ENCODE measurements around the gene VWA7.

The VWA7 gene

DNA sequence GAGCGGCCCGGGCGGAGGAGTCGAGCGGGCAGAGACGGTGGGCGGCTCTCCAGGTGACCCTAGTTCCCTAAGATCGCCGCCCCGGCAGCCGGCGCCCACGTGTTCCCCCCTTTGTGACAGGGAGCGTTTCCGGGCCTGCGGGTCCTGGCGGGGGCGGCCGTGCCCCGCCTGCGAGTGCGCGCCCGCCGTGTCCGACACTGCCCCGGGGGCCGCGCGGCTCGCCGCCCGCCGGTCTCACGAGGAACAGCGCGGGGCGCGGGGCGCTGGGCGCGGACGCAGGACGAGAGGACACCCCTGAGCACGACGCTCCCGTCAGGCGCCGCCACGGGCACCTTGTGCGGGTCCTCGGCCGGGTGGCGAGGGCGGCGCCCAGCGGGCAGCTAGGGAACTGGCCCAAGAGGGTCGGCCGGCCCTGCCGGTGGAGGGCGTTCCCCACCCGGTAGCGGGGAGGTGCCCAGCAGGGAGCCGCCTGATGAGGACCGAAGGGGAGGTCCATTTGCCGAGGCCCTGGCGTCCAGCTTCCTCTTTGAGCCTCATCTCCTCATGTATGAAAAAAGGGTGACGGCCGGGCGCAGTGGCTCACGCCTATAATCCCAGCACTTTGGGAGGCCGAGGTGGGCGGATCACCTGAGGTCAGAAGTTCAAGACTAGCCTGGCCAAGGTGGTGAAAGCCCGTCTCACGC lies 18.6 kb upstream of the VWA7 start, which contains the start of gene VARS1:
TSS of gene VARS1 (minus strand) at position 137 of the 683 bp plus-strand sequence. CDS start 535 bp downstream, outside the sequence.
- Histone ChIP-seq H3K27ac (ENCODE audit: extremely low read depth, low read depth, low read length) (peak within 1 kb of the TSS; percentile 93), H3K4me3 (ENCODE audit: low read depth, low read length) (peak within 1 kb of the TSS; percentile 81), H3K9me3 (ENCODE audit: control insufficient read depth, insufficient read depth, low read depth, low read length) (no peaks in the 10 kb centered on the region), H3K4me1 (ENCODE audit: control insufficient read depth, insufficient read depth, low read length) (no peaks in the 10 kb centered on the region; the same call in 1 of the 2 replicates), H3K36me3 (ENCODE audit: control insufficient read depth in 2 of 2, insufficient read depth in 1 of 2, low read length in 2 of 2) (peaks cover 10 to 34% of the 10 kb centered on the region in 2 experiments)
- CTCF ChIA-PET, result interaction anchor here (0.6 to 4.9 kb wide), 22 partner anchors 10 to 156 kb away, joined by 3 to 55 read pairs (median 4); partner anchors contain the start of genes HSPA1B and LSM2
- POLR2A ChIA-PET, result interaction anchor here (0.6 to 5.9 kb wide), 22 partner anchors 9 to 400 kb away, joined by 3 to 138 read pairs (median 6); partner anchors contain the start of genes C6orf47, DDAH2, DDX39B and HSPA1A
- TF ChIP-seq ZNF16 (tag by site-specific recombination; IDR thresholded peaks at IDR 0.05; ENCODE audit: low read depth) (no peak), BCL11A (tag by site-specific recombination; IDR thresholded peaks at IDR 0.05; ENCODE audit: low read depth) (peak; percentile 90), ZNF596 (tag by site-specific recombination; IDR thresholded peaks at IDR 0.05) (peak; percentile 54; the same call in 1 of the 2 replicates), ZNF776 (tag by site-specific recombination; IDR thresholded peaks at IDR 0.05; ENCODE audit: borderline replicate concordance) (no peak), ZNF624 (tag by site-specific recombination; IDR thresholded peaks at IDR 0.05) (no peak), KLF8 (tag by site-specific recombination; IDR thresholded peaks at IDR 0.05) (peak; percentile 83), ZNF501 (tag by site-specific recombination; IDR thresholded peaks at IDR 0.05) (peak; percentile 69; the same call in 1 of the 2 replicates), ZNF426 (tag by site-specific recombination; IDR thresholded peaks at IDR 0.05) (no peak), ZNF114 (tag by site-specific recombination; IDR thresholded peaks at IDR 0.05) (no peak), ZNF335 (tag by site-specific recombination; conservative IDR thresholded peaks at IDR 0.05) (peak; percentile 95), ZNF24 (tag by site-specific recombination; IDR thresholded peaks at IDR 0.05) (no peak), ZNF549 (tag by site-specific recombination; IDR thresholded peaks at IDR 0.05) (no peak), ZNF707 (tag by site-specific recombination; IDR thresholded peaks at IDR 0.05) (no peak), ZNF324 (tag by site-specific recombination; IDR thresholded peaks at IDR 0.05) (peak; percentile 62; the same call in 1 of the 2 replicates), KLF16 (tag by site-specific recombination; IDR thresholded peaks at IDR 0.05) (peak; percentile 36; the same call in 1 of the 2 replicates), ZSCAN30 (tag by site-specific recombination; IDR thresholded peaks at IDR 0.05) (peak; percentile 77), HOXD13 (CRISPR knock-in tag; IDR thresholded peaks at IDR 0.05; ENCODE audit: borderline replicate concordance) (no peak), WT1 (tag by site-specific recombination; IDR thresholded peaks at IDR 0.05) (peak; percentile 86), ZNF138 (tag by site-specific recombination; IDR thresholded peaks at IDR 0.05; ENCODE audit: borderline replicate concordance) (no peak), ZNF37A (tag by site-specific recombination; IDR thresholded peaks at IDR 0.05) (no peak), TCF7L2 (IDR thresholded peaks at IDR 0.05; ENCODE audit: borderline replicate concordance, low read depth, low read length) (no peak), ZNF366 (tag by site-specific recombination; conservative IDR thresholded peaks at IDR 0.05) (no peak), ZBTB21 (tag by site-specific recombination; IDR thresholded peaks at IDR 0.05) (0 out of 2 replicates have a peak, but pooled peaks have one; percentile 31), ZNF654 (tag by site-specific recombination; IDR thresholded peaks at IDR 0.05; ENCODE audit: low read depth) (peak; percentile 46), ZNF677 (tag by site-specific recombination; IDR thresholded peaks at IDR 0.05) (peak; percentile 75), SCRT2 (tag by site-specific recombination; IDR thresholded peaks at IDR 0.05) (0 out of 2 replicates have a peak, but pooled peaks have one; percentile 8), IKZF3 (tag by site-specific recombination; IDR thresholded peaks at IDR 0.05) (peak; percentile 62)
- TF ChIP-seq, protein P1, sequence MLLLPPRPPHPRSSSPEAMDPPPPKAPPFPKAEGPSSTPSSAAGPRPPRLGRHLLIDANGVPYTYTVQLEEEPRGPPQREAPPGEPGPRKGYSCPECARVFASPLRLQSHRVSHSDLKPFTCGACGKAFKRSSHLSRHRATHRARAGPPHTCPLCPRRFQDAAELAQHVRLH (tag by site-specific recombination; IDR thresholded peaks at IDR 0.05), result peak; percentile 35; the same call in 1 of the 2 replicates
- TF ChIP-seq, protein P2, sequence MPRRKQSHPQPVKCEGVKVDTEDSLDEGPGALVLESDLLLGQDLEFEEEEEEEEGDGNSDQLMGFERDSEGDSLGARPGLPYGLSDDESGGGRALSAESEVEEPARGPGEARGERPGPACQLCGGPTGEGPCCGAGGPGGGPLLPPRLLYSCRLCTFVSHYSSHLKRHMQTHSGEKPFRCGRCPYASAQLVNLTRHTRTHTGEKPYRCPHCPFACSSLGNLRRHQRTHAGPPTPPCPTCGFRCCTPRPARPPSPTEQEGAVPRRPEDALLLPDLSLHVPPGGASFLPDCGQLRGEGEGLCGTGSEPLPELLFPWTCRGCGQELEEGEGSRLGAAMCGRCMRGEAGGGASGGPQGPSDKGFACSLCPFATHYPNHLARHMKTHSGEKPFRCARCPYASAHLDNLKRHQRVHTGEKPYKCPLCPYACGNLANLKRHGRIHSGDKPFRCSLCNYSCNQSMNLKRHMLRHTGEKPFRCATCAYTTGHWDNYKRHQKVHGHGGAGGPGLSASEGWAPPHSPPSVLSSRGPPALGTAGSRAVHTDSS (tag by site-specific recombination; IDR thresholded peaks at IDR 0.05), result peak; percentile 14; the same call in 1 of the 2 replicates
- TF ChIP-seq, protein P3, sequence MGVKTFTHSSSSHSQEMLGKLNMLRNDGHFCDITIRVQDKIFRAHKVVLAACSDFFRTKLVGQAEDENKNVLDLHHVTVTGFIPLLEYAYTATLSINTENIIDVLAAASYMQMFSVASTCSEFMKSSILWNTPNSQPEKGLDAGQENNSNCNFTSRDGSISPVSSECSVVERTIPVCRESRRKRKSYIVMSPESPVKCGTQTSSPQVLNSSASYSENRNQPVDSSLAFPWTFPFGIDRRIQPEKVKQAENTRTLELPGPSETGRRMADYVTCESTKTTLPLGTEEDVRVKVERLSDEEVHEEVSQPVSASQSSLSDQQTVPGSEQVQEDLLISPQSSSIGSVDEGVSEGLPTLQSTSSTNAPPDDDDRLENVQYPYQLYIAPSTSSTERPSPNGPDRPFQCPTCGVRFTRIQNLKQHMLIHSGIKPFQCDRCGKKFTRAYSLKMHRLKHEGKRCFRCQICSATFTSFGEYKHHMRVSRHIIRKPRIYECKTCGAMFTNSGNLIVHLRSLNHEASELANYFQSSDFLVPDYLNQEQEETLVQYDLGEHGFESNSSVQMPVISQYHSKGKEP (tag by site-specific recombination; IDR thresholded peaks at IDR 0.05), result peak; percentile 60
- TF ChIP-seq, protein P4, sequence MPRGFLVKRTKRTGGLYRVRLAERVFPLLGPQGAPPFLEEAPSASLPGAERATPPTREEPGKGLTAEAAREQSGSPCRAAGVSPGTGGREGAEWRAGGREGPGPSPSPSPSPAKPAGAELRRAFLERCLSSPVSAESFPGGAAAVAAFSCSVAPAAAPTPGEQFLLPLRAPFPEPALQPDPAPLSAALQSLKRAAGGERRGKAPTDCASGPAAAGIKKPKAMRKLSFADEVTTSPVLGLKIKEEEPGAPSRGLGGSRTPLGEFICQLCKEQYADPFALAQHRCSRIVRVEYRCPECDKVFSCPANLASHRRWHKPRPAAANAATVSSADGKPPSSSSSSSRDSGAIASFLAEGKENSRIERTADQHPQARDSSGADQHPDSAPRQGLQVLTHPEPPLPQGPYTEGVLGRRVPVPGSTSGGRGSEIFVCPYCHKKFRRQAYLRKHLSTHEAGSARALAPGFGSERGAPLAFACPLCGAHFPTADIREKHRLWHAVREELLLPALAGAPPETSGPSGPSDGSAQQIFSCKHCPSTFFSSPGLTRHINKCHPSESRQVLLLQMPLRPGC (tag by site-specific recombination; IDR thresholded peaks at IDR 0.05), result no peak
- TF ChIP-seq, protein P5, sequence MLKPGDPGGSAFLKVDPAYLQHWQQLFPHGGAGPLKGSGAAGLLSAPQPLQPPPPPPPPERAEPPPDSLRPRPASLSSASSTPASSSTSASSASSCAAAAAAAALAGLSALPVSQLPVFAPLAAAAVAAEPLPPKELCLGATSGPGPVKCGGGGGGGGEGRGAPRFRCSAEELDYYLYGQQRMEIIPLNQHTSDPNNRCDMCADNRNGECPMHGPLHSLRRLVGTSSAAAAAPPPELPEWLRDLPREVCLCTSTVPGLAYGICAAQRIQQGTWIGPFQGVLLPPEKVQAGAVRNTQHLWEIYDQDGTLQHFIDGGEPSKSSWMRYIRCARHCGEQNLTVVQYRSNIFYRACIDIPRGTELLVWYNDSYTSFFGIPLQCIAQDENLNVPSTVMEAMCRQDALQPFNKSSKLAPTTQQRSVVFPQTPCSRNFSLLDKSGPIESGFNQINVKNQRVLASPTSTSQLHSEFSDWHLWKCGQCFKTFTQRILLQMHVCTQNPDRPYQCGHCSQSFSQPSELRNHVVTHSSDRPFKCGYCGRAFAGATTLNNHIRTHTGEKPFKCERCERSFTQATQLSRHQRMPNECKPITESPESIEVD (tag by site-specific recombination; IDR thresholded peaks at IDR 0.05), result no peak
